GM18505 (cell line): ENCODE results near the gene EVC2.

ENCODE experiments used
- ATAC-seq: cut with Tn5 transposase; IDR thresholded peaks from one replicate; pipeline ENCODE4 v1.9.1; 2021; ENCODE audit not compliant: unreplicated experiment
- POLR2A ChIP-seq: IDR thresholded peaks from 4 replicates; pipeline ENCODE4 v1.6.1; 2011; ENCODE audit warnings: borderline replicate concordance; ENCODE audit not compliant: insufficient read depth, insufficient read length; ENCODE audit errors: extremely low read depth

The EVC2 gene

DNA sequence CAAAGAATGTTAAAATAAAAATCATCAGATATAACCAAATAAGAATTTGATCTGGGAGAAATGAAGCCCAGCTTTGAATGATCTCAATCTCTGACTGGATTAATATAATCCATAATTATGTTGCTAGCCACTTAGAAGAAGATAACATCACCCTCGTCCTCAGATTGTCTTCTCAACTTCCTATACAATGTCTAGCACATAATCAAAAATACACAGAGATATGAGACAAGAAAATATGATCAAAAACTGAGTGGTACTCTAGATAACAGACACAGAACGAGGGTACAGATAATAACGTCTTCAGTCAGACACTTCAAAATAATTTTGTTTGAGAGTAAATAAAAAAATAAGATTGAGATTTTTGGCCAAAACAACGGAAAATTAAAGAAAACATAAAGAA lies 47.1 kb downstream of the EVC2 start:
- no peak for TF ChIP-seq POLR2A
- no peak for ATAC-seq

- ATAC-seq, result no peak
- no peak for TF ChIP-seq POLR2A
Measured at GRCh38 chr4:5660185-5660584, 48.2 kb downstream of the EVC2 start.

- no peak for ATAC-seq
- TF ChIP-seq POLR2A, result no peak
Measured at GRCh38 chr4:5658974-5659373, 49.4 kb downstream of the EVC2 start.

DNA sequence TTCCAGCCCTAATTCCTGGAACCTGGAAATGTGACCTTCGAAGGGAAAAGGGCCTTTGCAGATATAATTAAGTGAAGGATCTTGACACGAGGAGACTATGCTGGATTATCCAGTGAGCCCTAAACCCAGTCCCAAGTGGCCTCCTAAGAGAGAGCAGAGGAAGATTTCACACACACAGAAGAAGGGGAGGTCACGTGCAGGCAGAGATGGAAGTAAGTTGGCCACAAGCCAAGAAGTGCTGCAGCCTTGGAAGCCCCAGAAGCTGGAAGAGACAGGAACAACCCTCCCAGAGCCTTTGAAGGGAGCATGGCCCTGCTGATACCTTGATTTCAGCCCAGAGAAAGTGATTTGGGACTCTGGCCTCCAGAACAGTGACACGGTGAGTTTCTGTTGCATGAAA lies 51.9 kb downstream of the EVC2 start:
- TF ChIP-seq POLR2A, result no peak
- ATAC-seq, result no peak

- TF ChIP-seq POLR2A, result no peak
- ATAC-seq, result no peak
Measured at GRCh38 chr4:5654791-5655190, 53.6 kb downstream of the EVC2 start.

GRCh38 chr4:5651089-5651488 lies 57.3 kb downstream of the EVC2 start:
- no peak for TF ChIP-seq POLR2A
- no peak for ATAC-seq

GRCh38 chr4:5650040-5650439 lies 58.3 kb downstream of the EVC2 start:
- no peak for ATAC-seq

GRCh38 chr4:5647351-5647750 lies 61.0 kb downstream of the EVC2 start:
- no peak for TF ChIP-seq POLR2A
- no peak for ATAC-seq

More at GRCh38 chr4:5650040-5650439, 58.3 kb downstream of the EVC2 start:
- TF ChIP-seq POLR2A, result no peak

GRCh38 chr4:5640096-5640495 lies 68.3 kb downstream of the EVC2 start:
- ATAC-seq, result no peak
- no peak for TF ChIP-seq POLR2A

GRCh38 chr4:5639556-5639955 lies 68.8 kb downstream of the EVC2 start:
- no peak for TF ChIP-seq POLR2A
- no peak for ATAC-seq

- no peak for TF ChIP-seq POLR2A
- no peak for ATAC-seq
Measured at GRCh38 chr4:5638976-5639375, 69.4 kb downstream of the EVC2 start.

DNA sequence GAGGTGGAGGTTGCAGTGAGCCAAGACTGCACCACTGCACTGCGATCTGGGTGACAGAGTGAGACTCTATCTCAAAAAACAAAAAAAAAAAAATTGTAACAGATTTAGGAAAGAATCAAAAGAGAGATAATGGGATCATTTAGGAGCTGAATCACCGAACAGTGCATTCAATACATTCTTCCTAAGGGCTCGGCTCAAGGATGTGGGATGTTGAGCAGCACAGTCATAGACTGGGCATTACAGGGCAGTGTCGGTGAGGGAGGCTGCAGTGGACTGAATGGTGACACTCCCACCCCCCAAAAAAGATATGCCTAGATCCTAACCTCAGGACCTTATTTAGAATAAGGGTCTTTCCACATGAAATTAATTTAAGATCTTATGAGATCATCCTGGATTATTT lies 70.0 kb downstream of the EVC2 start:
- no peak for ATAC-seq
- TF ChIP-seq POLR2A, result no peak

GRCh38 chr4:5636766-5637670 lies 71.3 kb downstream of the EVC2 start:
- no peak for TF ChIP-seq POLR2A
- ATAC-seq, result no peak

GRCh38 chr4:5635826-5636195 lies 72.5 kb downstream of the EVC2 start:
- no peak for TF ChIP-seq POLR2A
- ATAC-seq, result no peak
